Thyroid gland (tissue), 4 donors: Measurements from ENCODE around the gene GUCY1A2.

Experiments
- POLR2A ChIP-seq, 2 donors: fragments of 450-650 bp; IDR thresholded peaks; one replicate each; pipeline ENCODE4 v1.6.1; 2017; ENCODE audit warnings: antibody characterized with exemption in 2 of 2, mild to moderate bottlenecking in 2 of 2, moderate library complexity in 1 of 2
- TF ChIP-seq, protein P1 (sequence below), 6 experiments: fragments of 200-600 bp in 3 of 6; fragments of 450-650 bp in 3 of 6; sonication (generic) in 3 of 6; IDR thresholded peaks; one replicate each; pipeline ENCODE4 v1.5.1; 2016 to 2019; ENCODE audit warnings: antibody characterized with exemption in 6 of 6, mild to moderate bottlenecking in 2 of 6, inconsistent platforms in 1 of 6, moderate library complexity in 1 of 6

DNA sequence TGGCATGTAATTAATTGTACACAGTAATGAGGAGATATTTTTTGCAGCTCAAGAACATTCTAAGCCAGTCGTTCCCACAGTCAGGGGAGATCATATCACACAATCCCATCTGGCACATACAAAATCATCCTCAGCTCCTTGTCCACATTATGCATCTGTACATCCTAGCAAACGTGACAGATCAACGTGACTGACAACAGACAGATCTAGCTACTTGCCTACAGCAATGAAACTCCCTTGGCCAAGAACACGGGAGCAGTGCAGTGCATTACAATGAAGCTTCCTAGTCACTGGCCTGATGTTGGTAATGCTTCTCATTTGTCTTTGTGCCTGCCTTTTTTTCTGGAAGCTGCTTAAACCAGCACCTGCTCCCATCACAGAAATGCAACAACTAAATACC lies 24.5 kb upstream of the GUCY1A2 start:
- TF ChIP-seq, protein P1, sequence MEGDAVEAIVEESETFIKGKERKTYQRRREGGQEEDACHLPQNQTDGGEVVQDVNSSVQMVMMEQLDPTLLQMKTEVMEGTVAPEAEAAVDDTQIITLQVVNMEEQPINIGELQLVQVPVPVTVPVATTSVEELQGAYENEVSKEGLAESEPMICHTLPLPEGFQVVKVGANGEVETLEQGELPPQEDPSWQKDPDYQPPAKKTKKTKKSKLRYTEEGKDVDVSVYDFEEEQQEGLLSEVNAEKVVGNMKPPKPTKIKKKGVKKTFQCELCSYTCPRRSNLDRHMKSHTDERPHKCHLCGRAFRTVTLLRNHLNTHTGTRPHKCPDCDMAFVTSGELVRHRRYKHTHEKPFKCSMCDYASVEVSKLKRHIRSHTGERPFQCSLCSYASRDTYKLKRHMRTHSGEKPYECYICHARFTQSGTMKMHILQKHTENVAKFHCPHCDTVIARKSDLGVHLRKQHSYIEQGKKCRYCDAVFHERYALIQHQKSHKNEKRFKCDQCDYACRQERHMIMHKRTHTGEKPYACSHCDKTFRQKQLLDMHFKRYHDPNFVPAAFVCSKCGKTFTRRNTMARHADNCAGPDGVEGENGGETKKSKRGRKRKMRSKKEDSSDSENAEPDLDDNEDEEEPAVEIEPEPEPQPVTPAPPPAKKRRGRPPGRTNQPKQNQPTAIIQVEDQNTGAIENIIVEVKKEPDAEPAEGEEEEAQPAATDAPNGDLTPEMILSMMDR (IDR thresholded peaks at IDR 0.05), result no peak
- TF ChIP-seq POLR2A (IDR thresholded peaks at IDR 0.05), result no peak
